Mesenchymal stem cell (in vitro differentiated cells and primary cell): ENCODE measurements around the gene CAPN11.

Experiments
- DNase-seq: peaks from one replicate; pipeline ENCODE4 v3.0.0-alpha.2; 2013
- H2AFZ ChIP-seq: one replicate; pipeline ENCODE4 v1.6.1; 2013; ENCODE audit warnings: low read depth, mild to moderate bottlenecking, control low read depth, inconsistent platforms, low read length, moderate library complexity
- H2AK5ac ChIP-seq: 2 replicates; pipeline ENCODE4 v1.6.1; 2013; ENCODE audit warnings: low read length, moderate library complexity, mild to moderate bottlenecking, inconsistent platforms; ENCODE audit not compliant: severe bottlenecking
- H2BK120ac ChIP-seq: one replicate; pipeline ENCODE4 v1.6.1; 2013; ENCODE audit warnings: low read depth, mild to moderate bottlenecking, inconsistent platforms, low read length, moderate library complexity
- H2BK12ac ChIP-seq, 2 experiments: one replicate each; pipeline ENCODE4 v1.6.1; 2013; ENCODE audit warnings: inconsistent platforms in 2 of 2, low read length in 2 of 2, mild to moderate bottlenecking in 2 of 2, moderate library complexity in 2 of 2, control low read depth in 1 of 2
- H2BK15ac ChIP-seq: one replicate; pipeline ENCODE4 v1.6.1; 2013; ENCODE audit warnings: mild to moderate bottlenecking, low read depth, inconsistent platforms; ENCODE audit not compliant: poor library complexity, severe bottlenecking
- H2BK5ac ChIP-seq: 2 replicates; pipeline ENCODE4 v1.6.1; 2013; ENCODE audit warnings: low read depth, mild to moderate bottlenecking, low read length, control low read depth, inconsistent platforms; ENCODE audit not compliant: poor library complexity, severe bottlenecking
- H3K14ac ChIP-seq, 2 experiments: one replicate each; pipeline ENCODE4 v1.6.1; 2013; ENCODE audit warnings: inconsistent platforms in 2 of 2, low read length in 2 of 2, control low read depth in 1 of 2, mild to moderate bottlenecking in 1 of 2, moderate library complexity in 1 of 2
- H3K18ac ChIP-seq, 2 experiments: one replicate each; pipeline ENCODE4 v1.6.1; 2013; ENCODE audit warnings: inconsistent platforms in 2 of 2, low read length in 2 of 2, control low read depth in 1 of 2, low read depth in 1 of 2, mild to moderate bottlenecking in 1 of 2
- H3K23ac ChIP-seq, 2 experiments: one replicate each; pipeline ENCODE4 v1.6.1; 2013; ENCODE audit warnings: inconsistent platforms in 2 of 2, low read length in 2 of 2, mild to moderate bottlenecking in 2 of 2, moderate library complexity in 2 of 2, control low read depth in 1 of 2
- H3K27ac ChIP-seq: 2 replicates; pipeline ENCODE4 v1.5.1; 2013; ENCODE audit warnings: mild to moderate bottlenecking, moderate library complexity, low read length, control low read depth, inconsistent platforms; ENCODE audit not compliant: poor library complexity, severe bottlenecking
- H3K27me3 ChIP-seq, 2 experiments: 2 replicates each; pipeline versions ENCODE4 v1.6.1 to v1.7.0; 2013; ENCODE audit warnings: low read length in 2 of 2, mild to moderate bottlenecking in 2 of 2, moderate library complexity in 2 of 2, control low read depth in 1 of 2, inconsistent platforms in 1 of 2; ENCODE audit not compliant: control insufficient read depth in 1 of 2, insufficient read depth in 1 of 2
- H3K36me3 ChIP-seq, 2 experiments: 2 replicates each; pipeline versions ENCODE4 v1.6.1 to v1.7.0; 2013; ENCODE audit warnings: low read length in 2 of 2, control low read depth in 1 of 2, inconsistent platforms in 1 of 2, low read depth in 1 of 2, mild to moderate bottlenecking in 1 of 2; ENCODE audit not compliant: insufficient read depth in 2 of 2, control insufficient read depth in 1 of 2
- H3K4ac ChIP-seq, 2 experiments: one replicate each; pipeline ENCODE4 v1.6.1; 2013; ENCODE audit warnings: inconsistent platforms in 2 of 2, low read length in 2 of 2, mild to moderate bottlenecking in 2 of 2, moderate library complexity in 2 of 2, control low read depth in 1 of 2, low read depth in 1 of 2
- H3K4me1 ChIP-seq: 2 replicates; pipeline ENCODE4 v1.6.1; 2013; ENCODE audit warnings: low read depth, low read length, control low read depth; ENCODE audit not compliant: control insufficient read depth, insufficient read depth
- H3K4me2 ChIP-seq: 2 replicates; pipeline ENCODE4 v1.6.1; 2013; ENCODE audit warnings: low read length, mild to moderate bottlenecking, inconsistent platforms; ENCODE audit not compliant: poor library complexity, severe bottlenecking
- H3K4me3 ChIP-seq, 2 experiments: 2 replicates each; pipeline versions ENCODE4 v1.5.1 to v1.7.0; 2013; ENCODE audit warnings: low read length in 2 of 2, mild to moderate bottlenecking in 2 of 2, control low read depth in 1 of 2, low read depth in 1 of 2; ENCODE audit not compliant: insufficient read depth in 1 of 2
- H3K79me1 ChIP-seq: replicated peaks from 2 replicates; pipeline ENCODE4 v1.6.1; 2013; ENCODE audit warnings: mild to moderate bottlenecking, control low read depth, low read length, inconsistent platforms; ENCODE audit not compliant: poor library complexity, severe bottlenecking
- H3K9ac ChIP-seq: 2 replicates; pipeline ENCODE4 v1.7.0; 2013; ENCODE audit warnings: mild to moderate bottlenecking, low read length, moderate library complexity
- H3K9me3 ChIP-seq: 2 replicates; pipeline ENCODE4 v1.7.0; 2013; ENCODE audit warnings: mild to moderate bottlenecking, low read length; ENCODE audit not compliant: control insufficient read depth
- H4K8ac ChIP-seq: one replicate; pipeline ENCODE4 v1.6.1; 2013; ENCODE audit warnings: inconsistent platforms, mild to moderate bottlenecking, low read length, moderate library complexity
- H4K91ac ChIP-seq: one replicate; pipeline ENCODE4 v1.6.1; 2013; ENCODE audit warnings: mild to moderate bottlenecking, low read length, inconsistent platforms
- WGBS: methylation state at CpG from one replicate; pipeline ENCODE4 v1.1.7; 2013; ENCODE audit warnings: mixed read lengths; 5-methylcytosine and 5-hydroxymethylcytosine counted together

The CAPN11 gene

GRCh38 chr6:44117397-44118128 is 41.1 kb upstream of the CAPN11 start:
- H3K4me2 ChIP-seq, result no peak overlapping the region
- peak overlapping the region; percentile 5 for H4K8ac ChIP-seq
- no peak for DNase-seq
- H3K4ac ChIP-seq, result peak overlapping the region in 1 of 2 experiments; percentile 35
- H3K9me3 ChIP-seq, result no peaks in the 10 kb centered on the region
- H3K18ac ChIP-seq, result no peak overlapping the region
- H2BK12ac ChIP-seq, result no peak overlapping the region
- no peaks in the 10 kb centered on the region for H3K27me3 ChIP-seq
- no peak overlapping the region for H2AFZ ChIP-seq
- no peak overlapping the region for H2BK15ac ChIP-seq
- H3K9ac ChIP-seq, result peak overlapping the region; percentile 83
- no peak overlapping the region for H3K23ac ChIP-seq
- peaks cover 10% of the 10 kb centered on the region for H3K79me1 ChIP-seq
- peak overlapping the region in 1 of 2 experiments; percentile 53 for H3K4me3 ChIP-seq
- peak overlapping the region; percentile 96 for H3K27ac ChIP-seq
- H3K4me1 ChIP-seq, result peaks cover 39% of the 10 kb centered on the region
- H2BK120ac ChIP-seq, result no peak overlapping the region
- H2AK5ac ChIP-seq, result peak overlapping the region; percentile 98
- no peak overlapping the region for H4K91ac ChIP-seq
- peak overlapping the region; percentile 94 for H2BK5ac ChIP-seq
- peak overlapping the region in 1 of 2 experiments; percentile 21 for H3K14ac ChIP-seq
- 93% methylated on average over 3 of the region's 6 CpGs for WGBS
- peaks cover 9 to 23% of the 10 kb centered on the region in 2 experiments for H3K36me3 ChIP-seq

GRCh38 chr6:44119704-44120262 is 38.8 kb upstream of the CAPN11 start:
- Histone ChIP-seq H3K18ac (no peak overlapping the region), H3K79me1 (no peaks in the 10 kb centered on the region), H3K23ac (no peak overlapping the region), H2BK5ac (no peak overlapping the region), H3K14ac (no peak overlapping the region), H3K9ac (peak overlapping the region; percentile 3), H3K4me1 (peaks cover 34% of the 10 kb centered on the region), H3K4ac (no peak overlapping the region), H2BK120ac (no peak overlapping the region), H3K27ac (no peak overlapping the region), H2AFZ (no peak overlapping the region), H3K36me3 (peaks cover 0 to 14% of the 10 kb centered on the region in 2 experiments), H2BK12ac (no peak overlapping the region), H2AK5ac (peak overlapping the region; percentile 95), H4K91ac (no peak overlapping the region), H3K4me2 (no peak overlapping the region), H3K4me3 (no peak overlapping the region), H2BK15ac (no peak overlapping the region), H3K27me3 (no peaks in the 10 kb centered on the region), H4K8ac (no peak overlapping the region), H3K9me3 (no peaks in the 10 kb centered on the region)
- no peak for DNase-seq
- WGBS, result 81% methylated on average over 5 of the region's 5 CpGs

GRCh38 chr6:44120692-44121443 is 37.8 kb upstream of the CAPN11 start:
- no peak overlapping the region for H2BK5ac ChIP-seq
- H3K4me1 ChIP-seq, result peaks cover 33% of the 10 kb centered on the region
- H2BK120ac ChIP-seq, result no peak overlapping the region
- H4K8ac ChIP-seq, result no peak overlapping the region
- H2BK12ac ChIP-seq, result no peak overlapping the region
- H3K4ac ChIP-seq, result no peak overlapping the region
- H3K79me1 ChIP-seq, result no peaks in the 10 kb centered on the region
- H3K4me2 ChIP-seq, result no peak overlapping the region
- no peak overlapping the region for H2AFZ ChIP-seq
- H3K27me3 ChIP-seq, result no peaks in the 10 kb centered on the region
- H3K9ac ChIP-seq, result no peak overlapping the region
- H2BK15ac ChIP-seq, result no peak overlapping the region
- H3K18ac ChIP-seq, result no peak overlapping the region
- no peak overlapping the region for H4K91ac ChIP-seq
- no peak overlapping the region for H3K14ac ChIP-seq
- H2AK5ac ChIP-seq, result peak overlapping the region; percentile 53
- no peak overlapping the region for H3K23ac ChIP-seq
- H3K9me3 ChIP-seq, result no peaks in the 10 kb centered on the region
- no peak overlapping the region for H3K4me3 ChIP-seq
- peak overlapping the region; percentile 19 for H3K27ac ChIP-seq
- no peak for DNase-seq
- H3K36me3 ChIP-seq, result peaks cover 0 to 6% of the 10 kb centered on the region in 2 experiments
- 83% methylated on average over 3 of the region's 4 CpGs for WGBS

- DNase-seq, result peak; percentile 35
- H3K9me3 ChIP-seq, result no peaks in the 10 kb centered on the region
- H3K27me3 ChIP-seq, result no peaks in the 10 kb centered on the region
- H3K9ac ChIP-seq, result peak overlapping the region; percentile 3
- H2BK15ac ChIP-seq, result no peak overlapping the region
- no peak overlapping the region for H3K14ac ChIP-seq
- H3K36me3 ChIP-seq, result peaks cover 0 to 6% of the 10 kb centered on the region in 2 experiments
- no peak overlapping the region for H4K8ac ChIP-seq
- peak overlapping the region; percentile 23 for H3K4me2 ChIP-seq
- H4K91ac ChIP-seq, result no peak overlapping the region
- H3K23ac ChIP-seq, result no peak overlapping the region
- H2BK120ac ChIP-seq, result no peak overlapping the region
- peak overlapping the region; percentile 15 for H3K27ac ChIP-seq
- H3K4me1 ChIP-seq, result peaks cover 21% of the 10 kb centered on the region
- H3K4me3 ChIP-seq, result no peak overlapping the region
- no peak overlapping the region for H2AFZ ChIP-seq
- peaks cover 2% of the 10 kb centered on the region for H3K79me1 ChIP-seq
- 85% methylated on average over 1 of the region's 1 CpG for WGBS
- H2BK12ac ChIP-seq, result no peak overlapping the region
- H2BK5ac ChIP-seq, result no peak overlapping the region
- no peak overlapping the region for H3K18ac ChIP-seq
- H3K4ac ChIP-seq, result peak overlapping the region in 1 of 2 experiments; percentile 10
- H2AK5ac ChIP-seq, result peak overlapping the region; percentile 59
Observed at GRCh38 chr6:44122801-44123200, 35.8 kb upstream of the CAPN11 start.
